SK-N-SH treated with all-trans-retinoic acid at 6 μM for 48 hours (cell line): ENCODE results near the gene HIGD1B.

Source experiments
- ATAC-seq: fragments of 200-7000 bp; cut with Tn5 transposase; 3 replicates; pipeline ENCODE4 v1.9.1; 2020; ENCODE audit warnings: mild to moderate bottlenecking, moderate library complexity
- ARNTL ChIP-seq: fragments of 450-650 bp; formaldehyde crosslinking; IDR thresholded peaks from 2 replicates; pipeline ENCODE4 v1.5.0; 2020; ENCODE audit warnings: low read depth, mild to moderate bottlenecking, moderate library complexity, borderline replicate concordance
- BACH2 ChIP-seq: fragments of 250-450 bp; sonication (Bioruptor Pico); IDR thresholded peaks from 2 replicates; pipeline ENCODE4 v1.9.0; 2021; ENCODE audit warnings: mild to moderate bottlenecking, borderline replicate concordance
- CREB5 ChIP-seq: fragments of 250-450 bp; sonication (Bioruptor Pico); IDR thresholded peaks from 2 replicates; pipeline ENCODE4 v1.5.1; 2020; ENCODE audit warnings: low read depth, mild to moderate bottlenecking, moderate library complexity
- CSDC2 ChIP-seq: fragments of 250-450 bp; sonication (Bioruptor Pico); IDR thresholded peaks from 2 replicates; pipeline ENCODE4 v1.5.0; 2020; ENCODE audit warnings: mild to moderate bottlenecking, moderate library complexity
- CSRNP3 ChIP-seq: fragments of 250-450 bp; sonication (Bioruptor Pico); IDR thresholded peaks from 2 replicates; pipeline ENCODE4 v1.5.1; 2021; ENCODE audit warnings: mild to moderate bottlenecking, moderate library complexity
- ESRRG ChIP-seq: fragments of 250-450 bp; sonication (Bioruptor Pico); IDR thresholded peaks from 2 replicates; pipeline ENCODE4 v1.6.1; 2021; ENCODE audit warnings: mild to moderate bottlenecking
- GLIS3 ChIP-seq: fragments of 250-450 bp; sonication (Bioruptor Pico); IDR thresholded peaks from 2 replicates; pipeline ENCODE4 v1.5.0; 2020; ENCODE audit warnings: mild to moderate bottlenecking, moderate library complexity
- OSR1 ChIP-seq: fragments of 250-450 bp; sonication (Bioruptor Pico); IDR thresholded peaks from 2 replicates; pipeline ENCODE4 v1.8.0; 2022; ENCODE audit warnings: moderate library complexity, mild to moderate bottlenecking, inconsistent platforms
- PATZ1 ChIP-seq: fragments of 250-450 bp; sonication (Bioruptor Pico); IDR thresholded peaks from 2 replicates; pipeline ENCODE4 v1.8.0; 2020; ENCODE audit warnings: mild to moderate bottlenecking, moderate library complexity, borderline replicate concordance
- POU6F1 ChIP-seq: fragments of 250-450 bp; sonication (Bioruptor Pico); IDR thresholded peaks from 2 replicates; pipeline ENCODE4 v1.8.0; 2021; ENCODE audit warnings: low read depth, mild to moderate bottlenecking, moderate library complexity, borderline replicate concordance
- PPARA ChIP-seq: fragments of 250-450 bp; sonication (Bioruptor Pico); IDR thresholded peaks from 2 replicates; pipeline ENCODE4 v1.5.0; 2020; ENCODE audit warnings: mild to moderate bottlenecking, borderline replicate concordance
- RARB ChIP-seq: fragments of 250-450 bp; sonication (Bioruptor Pico); IDR thresholded peaks from 2 replicates; pipeline ENCODE4 v1.8.0; 2021; ENCODE audit warnings: mild to moderate bottlenecking, moderate library complexity
- SNAI2 ChIP-seq: fragments of 250-450 bp; sonication (Bioruptor Pico); IDR thresholded peaks from 2 replicates; pipeline ENCODE4 v1.5.0; 2020; ENCODE audit warnings: mild to moderate bottlenecking, moderate library complexity
- TCF4 ChIP-seq: fragments of 250-450 bp; sonication (Bioruptor Pico); IDR thresholded peaks from 2 replicates; pipeline ENCODE4 v1.8.0; 2021; ENCODE audit warnings: mild to moderate bottlenecking, moderate library complexity, borderline replicate concordance
- TOX ChIP-seq: fragments of 250-450 bp; sonication (Bioruptor Pico); IDR thresholded peaks from 2 replicates; pipeline ENCODE4 v1.8.0; 2021; ENCODE audit warnings: mild to moderate bottlenecking, moderate library complexity, borderline replicate concordance
- TSHZ2 ChIP-seq: fragments of 250-450 bp; sonication (Bioruptor Pico); IDR thresholded peaks from 2 replicates; pipeline ENCODE4 v1.5.0; 2020; ENCODE audit warnings: mild to moderate bottlenecking, moderate library complexity
- ZC3H10 ChIP-seq: fragments of 250-450 bp; sonication (Bioruptor Pico); IDR thresholded peaks from 2 replicates; pipeline ENCODE4 v1.5.1; 2021; ENCODE audit warnings: mild to moderate bottlenecking, moderate library complexity
- ZFP3 ChIP-seq: fragments of 250-450 bp; sonication (Bioruptor Pico); IDR thresholded peaks from 2 replicates; pipeline ENCODE4 v1.5.0; 2020; ENCODE audit warnings: mild to moderate bottlenecking, moderate library complexity
- ZFP30 ChIP-seq: fragments of 450-650 bp; formaldehyde crosslinking; IDR thresholded peaks from 2 replicates; pipeline ENCODE4 v1.5.0; 2022; ENCODE audit warnings: mild to moderate bottlenecking, moderate library complexity
- ZNF565 ChIP-seq: fragments of 450-650 bp; formaldehyde crosslinking; conservative IDR thresholded peaks from 2 replicates; pipeline ENCODE4 v1.5.0; 2020; ENCODE audit warnings: low read depth, mild to moderate bottlenecking, moderate library complexity

Gene HIGD1B

GRCh38 chr17:44892250-44892649 is 44.6 kb downstream of the HIGD1B start:
- ATAC-seq = no peak
- TF ChIP-seq BACH2 (no peak), TOX (no peak), CSDC2 (no peak), ZNF565 (no peak), ESRRG (no peak), GLIS3 (CRISPR knock-in tag) (no peak), TSHZ2 (no peak)

- TF ChIP-seq SNAI2 (CRISPR knock-in tag) = no peak
- TF ChIP-seq PATZ1 (CRISPR knock-in tag) = no peak
- no peak for TF ChIP-seq PPARA
- ATAC-seq = no peak
Measured at GRCh38 chr17:44894642-44895041, 47.0 kb downstream of the HIGD1B start.

- no peak; the same call in 2 of the 3 replicates for ATAC-seq
- TF ChIP-seq ZNF565 (no peak), PATZ1 (CRISPR knock-in tag) (no peak), ZC3H10 (CRISPR knock-in tag) (no peak), TCF4 (CRISPR knock-in tag) (no peak), SNAI2 (CRISPR knock-in tag) (no peak), POU6F1 (CRISPR knock-in tag) (no peak), CSRNP3 (CRISPR knock-in tag) (no peak), CREB5 (CRISPR knock-in tag) (no peak), TSHZ2 (no peak), ZFP30 (CRISPR knock-in tag) (no peak), ESRRG (no peak), ZFP3 (CRISPR knock-in tag) (no peak), TOX (no peak), CSDC2 (no peak), ARNTL (CRISPR knock-in tag) (no peak), BACH2 (no peak), RARB (CRISPR knock-in tag) (no peak), OSR1 (CRISPR knock-in tag) (no peak)
Measured at GRCh38 chr17:44898768-44899073, 51.0 kb downstream of the HIGD1B start.
